ENCODE data around the gene SNX25. TPM values are rescaled to one million over a fixed set of nuclear protein-coding genes. Genes with fewer than 3 reads are reported as not detected.

SNX25 gene
- polyA plus RNA-seq, 1 of the 3 experiments (the other 2 are of a cell fraction) = 8.5 TPM

DNA sequence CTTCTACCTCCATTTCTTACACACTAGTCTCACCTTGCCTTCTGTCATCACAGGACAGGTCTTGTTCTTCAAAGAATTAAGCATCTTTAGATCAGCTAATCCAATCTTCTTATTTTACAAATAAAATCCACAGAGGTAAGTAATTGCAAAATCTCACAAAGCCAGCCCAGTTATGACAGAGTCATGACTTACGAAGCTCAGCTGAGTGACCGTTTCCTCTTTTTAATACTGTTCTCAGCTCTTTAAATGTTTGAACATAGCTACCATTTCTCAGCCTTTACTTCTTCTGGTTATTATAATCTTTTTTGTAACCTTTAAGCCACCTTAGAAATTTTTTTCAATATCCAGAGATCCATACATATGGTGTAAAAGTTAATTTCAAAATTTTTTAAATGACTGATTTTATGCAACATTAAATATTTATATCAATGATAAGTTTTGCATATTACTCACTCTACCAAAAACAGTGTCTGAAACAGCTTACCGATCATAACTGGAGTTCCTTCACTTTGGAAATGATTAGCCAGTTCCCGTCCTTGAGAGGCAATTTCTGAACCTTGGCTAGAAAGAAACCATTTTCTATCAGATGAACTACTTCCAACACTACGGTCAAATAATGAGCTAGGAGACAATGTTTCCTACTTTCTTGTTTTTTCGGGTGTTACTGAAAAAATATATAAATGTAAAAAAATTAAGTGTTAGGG lies 196.1 kb downstream of the SNX25 start:
- peaks cover 50 to 51% of the 10 kb centered on the region in 2 experiments for H3K36me3 ChIP-seq (replicated peaks in 1 of 2; ENCODE audit: control insufficient read depth in 1 of 2, insufficient read depth in 2 of 2, low read length in 1 of 2)
- no peaks in the 10 kb centered on the region for H4K20me1 ChIP-seq (ENCODE audit: insufficient read depth)
- WGBS (ENCODE audit: low lambda C conversion rate) = 94% methylated on average over 6 of the region's 6 CpGs
- H3K4me2 ChIP-seq = no peak overlapping the region
- no peaks in the 10 kb centered on the region for H3K9me2 ChIP-seq
- ChIA-PET CTCF (interaction anchor here (1.3 kb wide), 1 partner anchor 632 kb away, joined by 6 read pairs; no protein-coding TSS in a partner anchor), POLR2A (interaction anchor here (1.2 to 1.7 kb wide), 3 partner anchors 9 to 10 kb away, joined by 3 to 6 read pairs (median 3); partner anchors contain the start of genes ANKRD37 and LRP2BP)
- H2AFZ ChIP-seq (ENCODE audit: low read depth) = no peak overlapping the region
- H3K4me1 ChIP-seq (ENCODE audit: control insufficient read depth in 1 of 2, insufficient read depth in 2 of 2, low read depth in 1 of 2, low read length in 1 of 2) = no peaks in the 10 kb centered on the region
- H3K27ac ChIP-seq (ENCODE audit: low read depth in 2 of 2, low read length in 1 of 2) = no peak overlapping the region
- no peaks in the 10 kb centered on the region for H3K9me3 ChIP-seq
- TF ChIP-seq, protein P1, sequence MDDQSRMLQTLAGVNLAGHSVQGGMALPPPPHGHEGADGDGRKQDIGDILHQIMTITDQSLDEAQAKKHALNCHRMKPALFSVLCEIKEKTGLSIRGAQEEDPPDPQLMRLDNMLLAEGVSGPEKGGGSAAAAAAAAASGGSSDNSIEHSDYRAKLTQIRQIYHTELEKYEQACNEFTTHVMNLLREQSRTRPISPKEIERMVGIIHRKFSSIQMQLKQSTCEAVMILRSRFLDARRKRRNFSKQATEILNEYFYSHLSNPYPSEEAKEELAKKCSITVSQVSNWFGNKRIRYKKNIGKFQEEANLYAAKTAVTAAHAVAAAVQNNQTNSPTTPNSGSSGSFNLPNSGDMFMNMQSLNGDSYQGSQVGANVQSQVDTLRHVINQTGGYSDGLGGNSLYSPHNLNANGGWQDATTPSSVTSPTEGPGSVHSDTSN (IDR thresholded peaks at IDR 0.05) = no peak
- TF ChIP-seq RFX5 (IDR thresholded peaks at IDR 0.05; ENCODE audit: low read length) (no peak), EZH2phosphoT487 (IDR thresholded peaks at IDR 0.05; ENCODE audit: borderline replicate concordance, low read depth) (no peak), FOXM1 (IDR thresholded peaks at IDR 0.05; ENCODE audit: low read depth) (no peak), JUND (IDR thresholded peaks at IDR 0.05) (no peak), GATA2 (CRISPR knock-in tag; IDR thresholded peaks at IDR 0.05) (no peak), RCOR1 (IDR thresholded peaks at IDR 0.05; ENCODE audit: low read length) (no peak), YY1 (IDR thresholded peaks at IDR 0.05; ENCODE audit: low read depth) (no peak), MXI1 (IDR thresholded peaks at IDR 0.05; ENCODE audit: low read depth, low read length) (no peak)
- TF ChIP-seq, protein P2, sequence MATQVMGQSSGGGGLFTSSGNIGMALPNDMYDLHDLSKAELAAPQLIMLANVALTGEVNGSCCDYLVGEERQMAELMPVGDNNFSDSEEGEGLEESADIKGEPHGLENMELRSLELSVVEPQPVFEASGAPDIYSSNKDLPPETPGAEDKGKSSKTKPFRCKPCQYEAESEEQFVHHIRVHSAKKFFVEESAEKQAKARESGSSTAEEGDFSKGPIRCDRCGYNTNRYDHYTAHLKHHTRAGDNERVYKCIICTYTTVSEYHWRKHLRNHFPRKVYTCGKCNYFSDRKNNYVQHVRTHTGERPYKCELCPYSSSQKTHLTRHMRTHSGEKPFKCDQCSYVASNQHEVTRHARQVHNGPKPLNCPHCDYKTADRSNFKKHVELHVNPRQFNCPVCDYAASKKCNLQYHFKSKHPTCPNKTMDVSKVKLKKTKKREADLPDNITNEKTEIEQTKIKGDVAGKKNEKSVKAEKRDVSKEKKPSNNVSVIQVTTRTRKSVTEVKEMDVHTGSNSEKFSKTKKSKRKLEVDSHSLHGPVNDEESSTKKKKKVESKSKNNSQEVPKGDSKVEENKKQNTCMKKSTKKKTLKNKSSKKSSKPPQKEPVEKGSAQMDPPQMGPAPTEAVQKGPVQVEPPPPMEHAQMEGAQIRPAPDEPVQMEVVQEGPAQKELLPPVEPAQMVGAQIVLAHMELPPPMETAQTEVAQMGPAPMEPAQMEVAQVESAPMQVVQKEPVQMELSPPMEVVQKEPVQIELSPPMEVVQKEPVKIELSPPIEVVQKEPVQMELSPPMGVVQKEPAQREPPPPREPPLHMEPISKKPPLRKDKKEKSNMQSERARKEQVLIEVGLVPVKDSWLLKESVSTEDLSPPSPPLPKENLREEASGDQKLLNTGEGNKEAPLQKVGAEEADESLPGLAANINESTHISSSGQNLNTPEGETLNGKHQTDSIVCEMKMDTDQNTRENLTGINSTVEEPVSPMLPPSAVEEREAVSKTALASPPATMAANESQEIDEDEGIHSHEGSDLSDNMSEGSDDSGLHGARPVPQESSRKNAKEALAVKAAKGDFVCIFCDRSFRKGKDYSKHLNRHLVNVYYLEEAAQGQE (IDR thresholded peaks at IDR 0.05; ENCODE audit: low read depth, low read length) = no peak
- TF ChIP-seq, protein P3, sequence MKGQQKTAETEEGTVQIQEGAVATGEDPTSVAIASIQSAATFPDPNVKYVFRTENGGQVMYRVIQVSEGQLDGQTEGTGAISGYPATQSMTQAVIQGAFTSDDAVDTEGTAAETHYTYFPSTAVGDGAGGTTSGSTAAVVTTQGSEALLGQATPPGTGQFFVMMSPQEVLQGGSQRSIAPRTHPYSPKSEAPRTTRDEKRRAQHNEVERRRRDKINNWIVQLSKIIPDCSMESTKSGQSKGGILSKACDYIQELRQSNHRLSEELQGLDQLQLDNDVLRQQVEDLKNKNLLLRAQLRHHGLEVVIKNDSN (IDR thresholded peaks at IDR 0.05; ENCODE audit: borderline replicate concordance, low read depth) = no peak
- TF ChIP-seq, protein P4, sequence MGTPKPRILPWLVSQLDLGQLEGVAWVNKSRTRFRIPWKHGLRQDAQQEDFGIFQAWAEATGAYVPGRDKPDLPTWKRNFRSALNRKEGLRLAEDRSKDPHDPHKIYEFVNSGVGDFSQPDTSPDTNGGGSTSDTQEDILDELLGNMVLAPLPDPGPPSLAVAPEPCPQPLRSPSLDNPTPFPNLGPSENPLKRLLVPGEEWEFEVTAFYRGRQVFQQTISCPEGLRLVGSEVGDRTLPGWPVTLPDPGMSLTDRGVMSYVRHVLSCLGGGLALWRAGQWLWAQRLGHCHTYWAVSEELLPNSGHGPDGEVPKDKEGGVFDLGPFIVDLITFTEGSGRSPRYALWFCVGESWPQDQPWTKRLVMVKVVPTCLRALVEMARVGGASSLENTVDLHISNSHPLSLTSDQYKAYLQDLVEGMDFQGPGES (IDR thresholded peaks at IDR 0.05; ENCODE audit: low read depth, low read length) = no peak
- H3K27me3 ChIP-seq (ENCODE audit: insufficient read depth) = no peaks in the 10 kb centered on the region
- H3F3A ChIP-seq (replicated peaks; ENCODE audit: insufficient read depth) = peaks cover 21% of the 10 kb centered on the region
- no peaks in the 10 kb centered on the region for H3K79me2 ChIP-seq (ENCODE audit: insufficient read depth)
- no peak for DNase-seq
- H3K9ac ChIP-seq = no peak overlapping the region
- H3K4me3 ChIP-seq (ENCODE audit: low read depth in 2 of 2, low read length in 1 of 2) = no peak overlapping the region
